Measurements from ENCODE around the gene VSTM2L.

The VSTM2L gene

GRCh38 chr20:37935435-37935834 is 32.5 kb downstream of the VSTM2L start:
- Histone ChIP-seq H3K4me3 (no peak overlapping the region), H3K27ac (no peak overlapping the region)
- TF ChIP-seq, protein P1, sequence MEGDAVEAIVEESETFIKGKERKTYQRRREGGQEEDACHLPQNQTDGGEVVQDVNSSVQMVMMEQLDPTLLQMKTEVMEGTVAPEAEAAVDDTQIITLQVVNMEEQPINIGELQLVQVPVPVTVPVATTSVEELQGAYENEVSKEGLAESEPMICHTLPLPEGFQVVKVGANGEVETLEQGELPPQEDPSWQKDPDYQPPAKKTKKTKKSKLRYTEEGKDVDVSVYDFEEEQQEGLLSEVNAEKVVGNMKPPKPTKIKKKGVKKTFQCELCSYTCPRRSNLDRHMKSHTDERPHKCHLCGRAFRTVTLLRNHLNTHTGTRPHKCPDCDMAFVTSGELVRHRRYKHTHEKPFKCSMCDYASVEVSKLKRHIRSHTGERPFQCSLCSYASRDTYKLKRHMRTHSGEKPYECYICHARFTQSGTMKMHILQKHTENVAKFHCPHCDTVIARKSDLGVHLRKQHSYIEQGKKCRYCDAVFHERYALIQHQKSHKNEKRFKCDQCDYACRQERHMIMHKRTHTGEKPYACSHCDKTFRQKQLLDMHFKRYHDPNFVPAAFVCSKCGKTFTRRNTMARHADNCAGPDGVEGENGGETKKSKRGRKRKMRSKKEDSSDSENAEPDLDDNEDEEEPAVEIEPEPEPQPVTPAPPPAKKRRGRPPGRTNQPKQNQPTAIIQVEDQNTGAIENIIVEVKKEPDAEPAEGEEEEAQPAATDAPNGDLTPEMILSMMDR (IDR thresholded peaks at IDR 0.05), result no peak
- DNase-seq (ENCODE audit: low spot score), result no peak

GRCh38 chr20:37936041-37936440 is 33.1 kb downstream of the VSTM2L start:
- H3K4me3 ChIP-seq, result no peak overlapping the region
- no peak overlapping the region for H3K27ac ChIP-seq
- TF ChIP-seq, protein P1 (IDR thresholded peaks at IDR 0.05), result no peak
- no peak for DNase-seq (ENCODE audit: low spot score)

DNA sequence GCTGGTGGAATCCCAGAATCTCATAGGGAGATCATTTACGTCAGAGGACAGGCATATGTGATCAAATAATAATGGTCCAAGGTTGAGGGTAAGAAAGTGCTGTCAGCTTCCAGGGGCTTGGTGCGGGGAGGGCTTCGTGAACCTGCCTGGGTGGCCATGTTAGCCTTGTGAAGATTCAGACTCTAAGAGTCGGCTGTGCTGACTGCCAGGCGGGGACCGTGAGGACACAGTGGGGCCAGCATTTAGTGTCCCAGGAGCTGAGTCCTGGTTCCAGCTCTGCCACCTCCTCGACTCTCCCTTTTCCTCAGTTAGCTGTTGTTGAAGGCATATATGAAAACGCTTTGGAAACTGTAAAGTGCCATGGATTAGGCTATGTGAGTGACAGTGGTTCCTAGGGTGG is 33.5 kb downstream of the VSTM2L start:
- no peak for DNase-seq (ENCODE audit: low spot score)
- TF ChIP-seq, protein P1 (IDR thresholded peaks at IDR 0.05), result no peak
- Histone ChIP-seq H3K27ac (no peak overlapping the region), H3K4me3 (no peak overlapping the region)

DNA sequence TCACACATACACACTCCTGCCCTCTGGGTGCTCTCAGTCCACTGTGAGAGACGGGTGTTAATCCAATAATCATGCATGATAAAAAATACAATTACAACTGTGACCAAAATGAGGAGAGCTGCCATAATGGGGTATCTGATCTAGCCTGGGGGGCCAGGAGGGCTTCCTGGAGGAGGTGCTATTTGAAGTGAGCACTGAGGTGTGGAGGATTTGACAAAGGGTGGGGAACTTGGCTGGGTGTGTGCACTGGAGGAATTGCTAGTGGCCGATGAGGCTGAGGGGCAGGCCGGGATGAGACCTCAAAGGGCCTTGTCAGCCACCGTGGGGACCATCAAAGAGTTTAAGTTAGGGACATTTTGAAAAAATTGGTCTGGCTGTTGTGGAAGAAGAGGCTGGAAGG is 34.8 kb downstream of the VSTM2L start:
- DNase-seq (ENCODE audit: low spot score), result peak; percentile 22
- Histone ChIP-seq H3K4me3 (no peak overlapping the region), H3K27ac (no peak overlapping the region)
- TF ChIP-seq, protein P1 (IDR thresholded peaks at IDR 0.05), result no peak

- no peak overlapping the region for H3K4me3 ChIP-seq
- DNase-seq (ENCODE audit: low spot score), result peak; percentile 58
- no peak overlapping the region for H3K27ac ChIP-seq
- TF ChIP-seq, protein P1 (IDR thresholded peaks at IDR 0.05), result no peak
Observed at GRCh38 chr20:37938181-37938750, 35.3 kb downstream of the VSTM2L start.

DNA sequence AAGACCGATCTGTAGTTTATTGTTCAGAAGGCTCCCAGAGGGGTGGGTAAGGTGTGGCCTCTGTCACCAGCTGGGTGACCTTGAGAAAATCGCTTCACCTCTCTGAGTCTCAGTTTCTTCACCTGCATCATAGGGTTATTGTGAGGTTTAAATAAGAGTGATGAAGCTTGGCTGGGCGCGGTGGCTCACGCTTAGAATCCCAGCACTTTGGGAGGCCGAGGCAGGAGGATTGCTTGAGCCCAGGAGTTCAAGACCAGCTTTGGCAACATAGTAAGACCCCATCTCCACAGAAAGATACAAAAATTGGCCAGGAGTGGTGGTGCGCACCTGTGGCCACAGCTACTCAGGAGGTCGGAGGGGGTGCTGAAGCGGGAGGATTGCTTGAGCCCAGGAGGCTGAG is 36.0 kb downstream of the VSTM2L start:
- Histone ChIP-seq H3K27ac (no peak overlapping the region), H3K4me3 (no peak overlapping the region)
- TF ChIP-seq, protein P1 (IDR thresholded peaks at IDR 0.05), result no peak
- DNase-seq (ENCODE audit: low spot score), result no peak

- no peak overlapping the region for H3K4me3 ChIP-seq
- H3K27ac ChIP-seq, result no peak overlapping the region
- DNase-seq (ENCODE audit: low spot score), result no peak
- TF ChIP-seq, protein P1 (IDR thresholded peaks at IDR 0.05), result no peak
Observed at GRCh38 chr20:37939701-37940560, 37.0 kb downstream of the VSTM2L start.

Measured in coronary artery (tissue), 2 donors.